HepG2 (cell line): Measurements from ENCODE around the gene CPB1. TPM values are rescaled to one million over a fixed set of nuclear protein-coding genes. Genes with fewer than 3 reads are reported as not detected.

ENCODE experiments used
- ATAC-seq: fragments of 200-7000 bp; cut with Tn5 transposase; 3 replicates; pipeline ENCODE4 v1.9.1; 2020; ENCODE audit warnings: mild to moderate bottlenecking, moderate library complexity
- BruUV-seq: library from RNA; stranded (reverse); fragments of 400-500 nt; replicated peaks from 2 replicates; lab custom pipeline; 2021; lab: Mats Ljungman, UMichigan
- CTCF ChIA-PET: fragments of 300-600 bp; formaldehyde crosslinking; extraction: SDS; loops from one replicate; lab custom pipeline; 2021; ENCODE audit warnings: low total read pairs, inconsistent platforms, low intra/inter-chr PET ratio; lab: Yijun Ruan, JAX
- POLR2A ChIA-PET: fragments of 350-600 bp; sonication (Branson Sonifier 250); formaldehyde crosslinking; loops from one replicate; lab custom pipeline; 2020; ENCODE audit warnings: antibody characterized with exemption, inconsistent platforms; lab: Yijun Ruan, JAX
- DNase-seq: peaks from one replicate; pipeline ENCODE4 v3.0.0-alpha.2; 2015; ENCODE audit warnings: low spot score
- FAIRE-seq: peaks from 3 replicates; lab custom pipeline; 2011; peaks lifted over from hg19 to GRCh38; lab: Jason Lieb, UNC
- H2AFZ ChIP-seq: one replicate; pipeline ENCODE4 v1.6.1; 2011; ENCODE audit warnings: low read length, inconsistent platforms
- H3K27ac ChIP-seq: fragments of 300-600 bp; 3 replicates; pipeline ENCODE4 v1.8.0; 2011; ENCODE audit warnings: mixed run types, mild to moderate bottlenecking, mixed read lengths, low read length, inconsistent platforms; ENCODE audit not compliant: insufficient read depth; ENCODE audit errors: extremely low read length
- H3K27me3 ChIP-seq, 2 experiments: fragments of 200-600 bp in 1 of 2; 2 replicates in 1 of 2; 3 replicates in 1 of 2; pipeline versions ENCODE4 v1.6.0 to v1.8.0; 2011; ENCODE audit warnings: low read length in 2 of 2, mild to moderate bottlenecking in 2 of 2, moderate library complexity in 2 of 2, inconsistent platforms in 1 of 2; ENCODE audit not compliant: insufficient read depth in 2 of 2, control insufficient read depth in 1 of 2
- H3K36me3 ChIP-seq, 2 experiments: fragments of 200-600 bp in 1 of 2; replicated peaks in 1 of 2; 2 replicates in 1 of 2; 3 replicates in 1 of 2; pipeline versions ENCODE4 v1.5.1 to v1.8.0; 2011; ENCODE audit warnings: low read length in 2 of 2, inconsistent platforms in 1 of 2; ENCODE audit not compliant: insufficient read depth in 2 of 2, control insufficient read depth in 1 of 2
- H3K4me1 ChIP-seq: 2 replicates; pipeline ENCODE4 v1.5.1; 2012; ENCODE audit warnings: low read length, inconsistent platforms; ENCODE audit not compliant: insufficient read depth
- H3K4me2 ChIP-seq: 2 replicates; pipeline ENCODE4 v1.6.0; 2011; ENCODE audit warnings: low read depth, low read length, inconsistent platforms
- H3K4me3 ChIP-seq, 3 experiments: fragments of 200-600 bp in 1 of 3; sonication (generic), shearing (Covaris generic) in 1 of 3; replicated peaks in 1 of 3; 2 replicates each; pipeline ENCODE4 v1.5.1; 2011 to 2016; ENCODE audit warnings: low read length in 3 of 3, inconsistent platforms in 2 of 3, low read depth in 2 of 3, mild to moderate bottlenecking in 2 of 3, control low read depth in 1 of 3, mixed read lengths in 1 of 3; ENCODE audit not compliant: insufficient read depth in 1 of 3
- H3K79me2 ChIP-seq: one replicate; pipeline ENCODE4 v1.6.1; 2011; ENCODE audit warnings: low read length, inconsistent platforms; ENCODE audit not compliant: insufficient read depth
- H3K9ac ChIP-seq: 2 replicates; pipeline ENCODE4 v1.6.0; 2011; ENCODE audit warnings: mild to moderate bottlenecking, low read depth, low read length, inconsistent platforms; ENCODE audit not compliant: insufficient read depth
- H3K9me3 ChIP-seq: 2 replicates; pipeline ENCODE4 v1.5.1; 2012; ENCODE audit warnings: mild to moderate bottlenecking, low read length
- H4K20me1 ChIP-seq: 2 replicates; pipeline ENCODE4 v1.6.0; 2011; ENCODE audit warnings: inconsistent platforms, mild to moderate bottlenecking, low read length, moderate library complexity; ENCODE audit not compliant: insufficient read depth
- ASH2L ChIP-seq: fragments of 300-600, 200-600 bp; sonication (generic); IDR thresholded peaks from 2 replicates; pipeline ENCODE4 v1.7.0; 2017; ENCODE audit warnings: low read depth, mild to moderate bottlenecking, moderate library complexity, mixed read lengths, low read length; ENCODE audit not compliant: insufficient read length
- MAF1 ChIP-seq: sonication (generic); formaldehyde crosslinking; IDR thresholded peaks from 2 replicates; pipeline ENCODE4 v1.5.0; 2020; ENCODE audit warnings: missing genetic modification reagents, borderline replicate concordance
- MED1 ChIP-seq: sonication (generic); formaldehyde crosslinking; IDR thresholded peaks from 2 replicates; pipeline ENCODE4 v1.4.0; 2020; ENCODE audit warnings: missing genetic modification reagents
- MXD3 ChIP-seq: IDR thresholded peaks from 2 replicates; pipeline ENCODE4 v1.6.1; 2016; ENCODE audit warnings: mild to moderate bottlenecking, missing biosample characterization, missing genetic modification reagents
- NFIB ChIP-seq: sonication (generic); formaldehyde crosslinking; IDR thresholded peaks from 2 replicates; pipeline ENCODE4 v1.9.0; 2021; ENCODE audit warnings: missing genetic modification reagents, mild to moderate bottlenecking, borderline replicate concordance
- NFKBIZ ChIP-seq: IDR thresholded peaks from 2 replicates; pipeline ENCODE4 v1.6.1; 2018; ENCODE audit warnings: missing genetic modification reagents, missing compliant biosample characterization
- RARA ChIP-seq: IDR thresholded peaks from 2 replicates; pipeline ENCODE4 v1.6.1; 2016; ENCODE audit warnings: missing genetic modification reagents, missing compliant biosample characterization
- SMC3 ChIP-seq: IDR thresholded peaks from 2 replicates; pipeline ENCODE4 v1.6.1; 2011; ENCODE audit warnings: low read length, improper control_type of control experiment
- ZBTB25 ChIP-seq: IDR thresholded peaks from 2 replicates; pipeline ENCODE4 v1.6.1; 2018; ENCODE audit warnings: missing genetic modification reagents
- ZFP62 ChIP-seq: sonication (generic); formaldehyde crosslinking; IDR thresholded peaks from 2 replicates; pipeline ENCODE4 v1.4.0; 2020; ENCODE audit warnings: missing genetic modification reagents
- ZNF205 ChIP-seq: IDR thresholded peaks from 2 replicates; pipeline ENCODE4 v1.6.1; 2018; ENCODE audit warnings: missing biosample characterization, missing genetic modification reagents
- ZNF326 ChIP-seq: sonication (generic); formaldehyde crosslinking; IDR thresholded peaks from 2 replicates; pipeline ENCODE4 v1.4.0; 2020; ENCODE audit warnings: missing genetic modification reagents, borderline replicate concordance
- in situ Hi-C: cut with HindIII; loops from 2 replicates; pipeline ENCODE4 v1.10.0; 2017; ENCODE audit warnings: low pct_unique_long_range_greater_than_20kb; ENCODE audit not compliant: extremely low pct_ligation_motif_present
- intact Hi-C: fragments of 100-400 bp; cut with micrococcal nuclease; formaldehyde crosslinking; loops from one replicate; pipeline ENCODE4 v1.10.0; 2022; ENCODE audit not compliant: unreplicated experiment
- polyA plus RNA-seq, 8 experiments: library from polyadenylated mRNA; depleted of rRNA in 3 of 8; stranded (reverse) in 7 of 8; unstranded in 1 of 8; fragments of >200 nt; fragmentation: Illumina TruSeq in 4 of 8; extraction: Trizol in 4 of 8; gene quantifications; 2 replicates each; pipeline versions ENCODE4 v1.2.1 to v1.2.3, GENCODE V29; 2011 to 2016; ENCODE audit warnings: low read depth in 4 of 8, missing spikeins in 1 of 8, mixed read lengths in 1 of 8; ENCODE audit not compliant: insufficient read depth in 1 of 8
- total RNA-seq, 5 experiments: library from RNA; depleted of rRNA; stranded (reverse); fragments of >200 nt; fragmentation: Illumina TruSeq; extraction: Trizol; gene quantifications; 2 replicates each; pipeline ENCODE4 v1.2.3, GENCODE V29; 2016; ENCODE audit warnings: low read depth in 1 of 5
- TF ChIP-seq, protein P1 (sequence below): sonication (generic); formaldehyde crosslinking; conservative IDR thresholded peaks from 2 replicates; pipeline ENCODE4 v1.5.0; 2020; ENCODE audit warnings: missing genetic modification reagents
- TF ChIP-seq, protein P2 (sequence below): sonication (generic); formaldehyde crosslinking; IDR thresholded peaks from 2 replicates; pipeline ENCODE4 v1.4.0; 2020; ENCODE audit warnings: mild to moderate bottlenecking, missing genetic modification reagents

Gene CPB1
- total and polyA plus RNA-seq, 2 of the 13 experiments (the other 11 are each of a cell fraction or from before 2014, with no cell fraction given): not detected

- TF ChIP-seq ZBTB25 (no peak), NFIB (CRISPR knock-in tag) (no peak), ZNF205 (CRISPR knock-in tag) (no peak), MXD3 (CRISPR knock-in tag) (no peak), ZNF326 (no peak), SMC3 (no peak), ZFP62 (CRISPR knock-in tag) (no peak)
- TF ChIP-seq, protein P1, sequence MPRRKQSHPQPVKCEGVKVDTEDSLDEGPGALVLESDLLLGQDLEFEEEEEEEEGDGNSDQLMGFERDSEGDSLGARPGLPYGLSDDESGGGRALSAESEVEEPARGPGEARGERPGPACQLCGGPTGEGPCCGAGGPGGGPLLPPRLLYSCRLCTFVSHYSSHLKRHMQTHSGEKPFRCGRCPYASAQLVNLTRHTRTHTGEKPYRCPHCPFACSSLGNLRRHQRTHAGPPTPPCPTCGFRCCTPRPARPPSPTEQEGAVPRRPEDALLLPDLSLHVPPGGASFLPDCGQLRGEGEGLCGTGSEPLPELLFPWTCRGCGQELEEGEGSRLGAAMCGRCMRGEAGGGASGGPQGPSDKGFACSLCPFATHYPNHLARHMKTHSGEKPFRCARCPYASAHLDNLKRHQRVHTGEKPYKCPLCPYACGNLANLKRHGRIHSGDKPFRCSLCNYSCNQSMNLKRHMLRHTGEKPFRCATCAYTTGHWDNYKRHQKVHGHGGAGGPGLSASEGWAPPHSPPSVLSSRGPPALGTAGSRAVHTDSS (CRISPR knock-in tag): no peak
Observed at GRCh38 chr3:148853076-148853475, 25.5 kb downstream of the CPB1 start (continued).

DNA sequence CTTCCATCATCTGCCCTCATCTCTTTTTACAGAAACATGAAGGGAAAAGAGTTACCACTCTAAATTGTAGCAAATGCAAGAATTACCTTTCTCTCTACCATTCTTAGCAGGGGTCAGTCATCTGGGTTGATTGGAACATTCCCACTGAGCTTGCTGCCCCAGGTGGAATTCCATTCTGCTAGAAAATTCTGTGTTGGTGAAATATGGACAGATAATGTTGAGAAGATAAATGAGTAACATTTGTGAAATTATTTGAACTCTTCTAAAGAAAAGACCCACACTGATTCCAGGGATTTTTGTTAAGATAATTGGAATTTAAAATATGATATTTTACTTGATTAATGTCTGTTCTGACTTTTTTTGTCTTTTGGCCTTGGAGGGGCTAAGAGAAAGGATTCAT is 26.4 kb downstream of the CPB1 start:
- H3K79me2 ChIP-seq: no peaks in the 10 kb centered on the region
- H4K20me1 ChIP-seq: no peaks in the 10 kb centered on the region
- no peak overlapping the region for H3K27ac ChIP-seq
- ChIA-PET POLR2A (no interaction called here), CTCF (no interaction called here)
- no peaks in the 10 kb centered on the region for H3K9me3 ChIP-seq
- H3K9ac ChIP-seq: no peak overlapping the region
- H3K27me3 ChIP-seq: no peaks in the 10 kb centered on the region
- H3K4me2 ChIP-seq: no peak overlapping the region
- H3K4me1 ChIP-seq: no peaks in the 10 kb centered on the region
- H2AFZ ChIP-seq: no peak overlapping the region
- no peak for FAIRE-seq
- H3K4me3 ChIP-seq: no peak overlapping the region
- intact Hi-C loops: no loop called here
- no TSS peak for BruUV-seq
- no peak for ATAC-seq
- no peak for DNase-seq
- H3K36me3 ChIP-seq: no peaks in the 10 kb centered on the region
- in situ Hi-C loops: no loop called here
- TF ChIP-seq ASH2L (no peak), RARA (CRISPR knock-in tag) (no peak), MAF1 (CRISPR knock-in tag) (no peak), NFKBIZ (no peak), MED1 (CRISPR knock-in tag) (no peak)
- TF ChIP-seq, protein P2, sequence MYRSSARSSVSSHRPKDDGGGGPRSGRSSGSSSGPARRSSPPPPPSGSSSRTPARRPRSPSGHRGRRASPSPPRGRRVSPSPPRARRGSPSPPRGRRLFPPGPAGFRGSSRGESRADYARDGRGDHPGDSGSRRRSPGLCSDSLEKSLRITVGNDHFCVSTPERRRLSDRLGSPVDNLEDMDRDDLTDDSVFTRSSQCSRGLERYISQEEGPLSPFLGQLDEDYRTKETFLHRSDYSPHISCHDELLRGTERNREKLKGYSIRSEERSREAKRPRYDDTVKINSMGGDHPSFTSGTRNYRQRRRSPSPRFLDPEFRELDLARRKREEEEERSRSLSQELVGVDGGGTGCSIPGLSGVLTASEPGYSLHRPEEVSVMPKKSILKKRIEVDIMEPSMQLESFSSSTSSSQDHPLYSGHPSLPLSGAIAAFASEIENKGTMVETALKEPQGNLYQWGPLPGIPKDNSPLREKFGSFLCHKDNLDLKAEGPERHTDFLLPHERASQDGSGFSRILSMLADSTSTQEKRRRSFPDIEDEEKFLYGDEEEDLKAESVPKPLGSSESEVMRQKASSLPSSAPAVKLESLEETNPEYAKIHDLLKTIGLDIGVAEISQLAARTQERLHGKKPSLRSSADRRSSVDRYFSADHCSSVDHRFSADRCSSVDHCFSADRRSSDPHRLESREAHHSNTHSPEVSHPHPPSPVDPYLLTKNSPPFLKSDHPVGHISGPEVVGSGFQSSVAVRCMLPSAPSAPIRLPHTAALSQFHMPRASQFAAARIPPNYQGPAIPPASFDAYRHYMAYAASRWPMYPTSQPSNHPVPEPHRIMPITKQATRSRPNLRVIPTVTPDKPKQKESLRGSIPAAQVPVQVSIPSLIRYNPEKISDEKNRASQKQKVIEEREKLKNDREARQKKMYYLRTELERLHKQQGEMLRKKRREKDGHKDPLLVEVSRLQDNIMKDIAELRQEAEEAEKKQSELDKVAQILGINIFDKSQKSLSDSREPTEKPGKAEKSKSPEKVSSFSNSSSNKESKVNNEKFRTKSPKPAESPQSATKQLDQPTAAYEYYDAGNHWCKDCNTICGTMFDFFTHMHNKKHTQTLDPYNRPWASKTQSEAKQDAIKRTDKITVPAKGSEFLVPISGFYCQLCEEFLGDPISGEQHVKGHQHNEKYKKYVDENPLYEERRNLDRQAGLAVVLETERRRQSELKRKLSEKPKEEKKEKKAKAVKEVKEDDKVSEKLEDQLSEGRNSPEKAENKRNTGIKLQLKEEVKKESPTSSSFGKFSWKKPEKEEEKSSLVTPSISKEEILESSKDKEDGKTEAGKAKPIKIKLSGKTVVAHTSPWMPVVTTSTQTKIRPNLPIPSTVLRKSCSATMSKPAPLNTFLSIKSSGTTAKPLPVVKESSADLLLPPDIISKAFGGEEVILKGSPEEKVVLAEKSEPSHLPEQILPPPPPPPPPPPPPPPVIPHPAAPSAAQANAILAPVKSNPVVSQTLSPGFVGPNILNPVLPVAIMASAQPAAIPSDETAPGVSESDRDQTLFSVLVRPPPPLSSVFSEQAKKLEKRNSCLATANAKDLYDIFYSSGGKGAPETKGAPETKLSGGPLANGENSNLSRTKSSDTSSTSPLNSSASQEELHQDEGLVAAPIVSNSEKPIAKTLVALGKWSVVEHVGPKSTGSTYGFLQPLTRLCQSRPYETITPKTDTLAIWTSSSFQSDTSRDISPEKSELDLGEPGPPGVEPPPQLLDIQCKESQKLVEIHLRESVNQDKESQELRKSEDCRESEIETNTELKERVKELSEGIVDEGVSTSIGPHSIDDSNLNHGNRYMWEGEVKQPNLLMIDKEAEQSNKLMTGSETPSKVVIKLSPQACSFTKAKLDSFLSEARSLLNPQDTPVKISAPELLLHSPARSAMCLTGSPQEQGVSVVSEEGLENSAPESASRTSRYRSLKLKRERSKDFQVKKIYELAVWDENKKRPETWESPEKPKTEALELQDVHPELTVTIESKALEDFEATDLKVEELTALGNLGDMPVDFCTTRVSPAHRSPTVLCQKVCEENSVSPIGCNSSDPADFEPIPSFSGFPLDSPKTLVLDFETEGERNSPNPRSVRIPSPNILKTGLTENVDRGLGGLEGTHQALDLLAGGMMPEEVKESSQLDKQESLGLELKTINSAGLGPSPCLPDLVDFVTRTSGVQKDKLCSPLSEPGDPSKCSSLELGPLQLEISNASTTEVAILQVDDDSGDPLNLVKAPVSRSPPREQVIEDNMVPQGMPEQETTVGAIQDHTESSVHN (CRISPR knock-in tag): no peak
